Thyroid gland (tissue), 4 donors: ENCODE measurements around the gene CBL.

Experiments used
- CTCF ChIP-seq, 6 experiments: fragments of 200-600 bp in 3 of 6; fragments of 450-650 bp in 3 of 6; sonication (generic) in 3 of 6; IDR thresholded peaks; one replicate each; pipeline ENCODE4 v1.5.1; 2016 to 2019; ENCODE audit warnings: antibody characterized with exemption in 6 of 6, mild to moderate bottlenecking in 2 of 6, inconsistent platforms in 1 of 6, moderate library complexity in 1 of 6
- POLR2A ChIP-seq, 2 donors: fragments of 450-650 bp; IDR thresholded peaks; one replicate each; pipeline ENCODE4 v1.6.1; 2017; ENCODE audit warnings: antibody characterized with exemption in 2 of 2, mild to moderate bottlenecking in 2 of 2, moderate library complexity in 1 of 2

GRCh38 chr11:119297938-119298337, 91.8 kb downstream of the CBL start:
- TF ChIP-seq CTCF (IDR thresholded peaks at IDR 0.05): no peak
- no peak for TF ChIP-seq POLR2A (IDR thresholded peaks at IDR 0.05)
